Stimulated activated CD8-positive, alpha-beta memory T cell treated with anti-CD3 and anti-CD28 coated beads, Interleukin-7, amount 100 ng/mL, for 4 hours (primary cell): ENCODE data around the gene ZNF521.

Experiments
- DNase-seq, 2 donors: peaks; one replicate each; pipeline ENCODE4 v3.0.0-alpha.2; 2020; ENCODE audit warnings: low read depth in 2 of 2

ZNF521 gene

GRCh38 chr18:25125680-25126079, 226.3 kb downstream of the ZNF521 start:
- DNase-seq = no peak

- no peak for DNase-seq
These were observed 228.3 kb downstream of the ZNF521 start for GRCh38 chr18:25123438-25124232.

GRCh38 chr18:25121442-25121841, 230.5 kb downstream of the ZNF521 start:
- DNase-seq = no peak

GRCh38 chr18:25113566-25113965, 238.4 kb downstream of the ZNF521 start:
- DNase-seq = no peak

- DNase-seq = no peak
These were observed 239.0 kb downstream of the ZNF521 start for GRCh38 chr18:25112821-25113434.

GRCh38 chr18:25111377-25112288, 240.3 kb downstream of the ZNF521 start:
- DNase-seq = no peak

GRCh38 chr18:25109484-25109883, 242.5 kb downstream of the ZNF521 start:
- no peak for DNase-seq

- no peak for DNase-seq
These were observed 248.4 kb downstream of the ZNF521 start for GRCh38 chr18:25103468-25104155.

GRCh38 chr18:25102662-25103061, 249.3 kb downstream of the ZNF521 start:
- no peak for DNase-seq

GRCh38 chr18:25100418-25100817, 251.5 kb downstream of the ZNF521 start:
- no peak for DNase-seq

GRCh38 chr18:25099895-25100294, 252.1 kb downstream of the ZNF521 start:
- DNase-seq = no peak

GRCh38 chr18:25097569-25098056, 254.4 kb downstream of the ZNF521 start:
- DNase-seq = no peak

- no peak for DNase-seq
These were observed 254.9 kb downstream of the ZNF521 start for GRCh38 chr18:25097057-25097456.

GRCh38 chr18:25093141-25093540, 258.8 kb downstream of the ZNF521 start:
- no peak for DNase-seq

- no peak for DNase-seq
These were observed 262.5 kb downstream of the ZNF521 start for GRCh38 chr18:25089470-25089869.

GRCh38 chr18:25086876-25087275, 265.1 kb downstream of the ZNF521 start:
- no peak for DNase-seq

- no peak for DNase-seq
These were observed 271.0 kb downstream of the ZNF521 start for GRCh38 chr18:25081001-25081400.

- no peak for DNase-seq
These were observed 271.8 kb downstream of the ZNF521 start for GRCh38 chr18:25080211-25080610.

GRCh38 chr18:25077944-25078723, 273.8 kb downstream of the ZNF521 start:
- no peak for DNase-seq

GRCh38 chr18:25077038-25077943, 274.7 kb downstream of the ZNF521 start:
- no peak for DNase-seq
